HFFc6 (cell line): ENCODE data around the gene SLC38A9. TPM values are rescaled to one million over a fixed set of nuclear protein-coding genes. Genes with fewer than 3 reads are reported as not detected.
A peak's percentile ranks its signal among the peaks of the same experiment; 100 is the strongest.

ENCODE experiments used
- DNase-seq: peaks from one replicate; pipeline ENCODE4 v3.0.0-alpha.2; 2018
- H3K27ac Mint-ChIP-seq: 2 replicates; pipeline ENCODE4 v1.8.0; 2020; ENCODE audit warnings: mild to moderate bottlenecking, mixed read lengths
- H3K27me3 Mint-ChIP-seq: 2 replicates; pipeline ENCODE4 v1.8.0; 2021; ENCODE audit warnings: mild to moderate bottlenecking, moderate library complexity, mixed read lengths; ENCODE audit not compliant: insufficient read depth
- H3K36me3 Mint-ChIP-seq: 2 replicates; pipeline ENCODE4 v1.8.0; 2021; ENCODE audit warnings: low read depth, mixed read lengths
- H3K4me1 Mint-ChIP-seq: 2 replicates; pipeline ENCODE4 v1.8.0; 2020; ENCODE audit warnings: low read depth, mixed read lengths
- H3K4me3 Mint-ChIP-seq: 2 replicates; pipeline ENCODE4 v1.8.0; 2020; ENCODE audit warnings: mild to moderate bottlenecking, moderate library complexity, mixed read lengths
- H3K9me3 Mint-ChIP-seq: 2 replicates; pipeline ENCODE4 v1.8.0; 2020; ENCODE audit warnings: mild to moderate bottlenecking, mixed read lengths
- total RNA-seq, 6 experiments: library from RNA; stranded (reverse); fragmentation: NEBNext Ultra II Directional; extraction: Animal tissue kit (Norgen Biotek cat#: 25700); gene quantifications; 2 replicates in 1 of 6; 3 replicates in 5 of 6; pipeline ENCODE4 v1.2.3, GENCODE V29; 2021
- TF ChIP-seq, protein P1 (sequence below): fragments of 200-600 bp; sonication (generic); IDR thresholded peaks from 2 replicates; pipeline ENCODE4 v1.5.0; 2021; ENCODE audit warnings: antibody characterized with exemption, mild to moderate bottlenecking

The SLC38A9 gene
- total RNA-seq, 6 experiments from 2014 or later, result 12.2 to 16.5 (median 13.2) TPM

DNA sequence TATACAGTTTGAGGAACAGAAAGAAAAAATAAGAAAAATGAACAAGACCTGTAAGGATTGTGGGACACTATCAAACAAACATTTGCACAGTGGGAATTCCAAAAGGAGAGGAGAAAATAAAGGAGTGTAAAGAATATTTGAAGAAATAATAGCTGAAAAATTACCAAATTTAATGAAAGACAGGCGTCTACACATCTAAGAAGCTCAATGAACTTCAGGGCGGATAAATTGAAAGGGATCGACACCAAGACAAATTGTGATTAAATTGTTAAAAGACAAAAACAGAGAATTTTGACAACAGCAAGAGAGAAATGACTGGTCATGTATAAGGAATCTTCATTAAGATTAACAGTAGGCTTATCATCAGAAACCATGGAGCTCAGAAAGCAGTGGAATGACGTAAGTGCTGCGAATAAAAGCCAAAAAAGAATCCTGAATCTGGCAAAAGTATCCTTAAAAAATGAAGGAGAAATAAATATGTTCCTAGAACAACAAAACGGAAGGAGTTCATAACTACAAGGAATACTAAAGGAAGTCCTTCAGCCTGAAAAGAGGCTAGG lies 3.5 kb upstream of the SLC38A9 start:
- H3K4me3 Mint-ChIP-seq, result no peak overlapping the region
- peaks cover 6% of the 10 kb centered on the region; the same call in 1 of the 2 replicates for H3K36me3 Mint-ChIP-seq
- peaks cover 4% of the 10 kb centered on the region; the same call in 1 of the 2 replicates for H3K9me3 Mint-ChIP-seq
- H3K27ac Mint-ChIP-seq, result no peak overlapping the region
- peaks cover 20% of the 10 kb centered on the region; the same call in 1 of the 2 replicates for H3K4me1 Mint-ChIP-seq
- TF ChIP-seq, protein P1, sequence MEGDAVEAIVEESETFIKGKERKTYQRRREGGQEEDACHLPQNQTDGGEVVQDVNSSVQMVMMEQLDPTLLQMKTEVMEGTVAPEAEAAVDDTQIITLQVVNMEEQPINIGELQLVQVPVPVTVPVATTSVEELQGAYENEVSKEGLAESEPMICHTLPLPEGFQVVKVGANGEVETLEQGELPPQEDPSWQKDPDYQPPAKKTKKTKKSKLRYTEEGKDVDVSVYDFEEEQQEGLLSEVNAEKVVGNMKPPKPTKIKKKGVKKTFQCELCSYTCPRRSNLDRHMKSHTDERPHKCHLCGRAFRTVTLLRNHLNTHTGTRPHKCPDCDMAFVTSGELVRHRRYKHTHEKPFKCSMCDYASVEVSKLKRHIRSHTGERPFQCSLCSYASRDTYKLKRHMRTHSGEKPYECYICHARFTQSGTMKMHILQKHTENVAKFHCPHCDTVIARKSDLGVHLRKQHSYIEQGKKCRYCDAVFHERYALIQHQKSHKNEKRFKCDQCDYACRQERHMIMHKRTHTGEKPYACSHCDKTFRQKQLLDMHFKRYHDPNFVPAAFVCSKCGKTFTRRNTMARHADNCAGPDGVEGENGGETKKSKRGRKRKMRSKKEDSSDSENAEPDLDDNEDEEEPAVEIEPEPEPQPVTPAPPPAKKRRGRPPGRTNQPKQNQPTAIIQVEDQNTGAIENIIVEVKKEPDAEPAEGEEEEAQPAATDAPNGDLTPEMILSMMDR, result no peak
- no peak for DNase-seq
- peaks cover 24% of the 10 kb centered on the region for H3K27me3 Mint-ChIP-seq

DNA sequence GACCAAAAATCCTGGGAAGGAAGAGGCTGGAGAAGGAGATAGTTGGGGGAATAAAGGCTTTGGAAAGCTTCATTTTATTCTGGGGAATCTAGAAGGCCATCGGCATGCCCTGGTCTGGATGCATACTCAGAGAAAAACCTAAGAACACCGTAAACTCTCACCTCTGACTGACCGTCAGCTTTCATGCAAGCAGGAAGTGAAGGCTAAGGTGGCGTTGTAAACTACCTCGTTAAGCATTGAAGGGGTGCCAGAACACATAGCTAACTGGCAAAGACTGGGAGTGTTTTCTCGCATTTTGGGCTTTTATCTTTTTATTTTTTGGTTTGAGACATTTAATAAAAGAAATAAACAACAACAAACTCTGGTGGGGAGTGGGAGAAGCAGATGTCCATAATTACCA lies 2.6 kb upstream of the SLC38A9 start:
- no peak overlapping the region for H3K4me3 Mint-ChIP-seq
- H3K27ac Mint-ChIP-seq, result no peak overlapping the region
- TF ChIP-seq, protein P1, result no peak
- peaks cover 6% of the 10 kb centered on the region; the same call in 1 of the 2 replicates for H3K36me3 Mint-ChIP-seq
- H3K9me3 Mint-ChIP-seq, result peaks cover 4% of the 10 kb centered on the region; the same call in 1 of the 2 replicates
- no peak for DNase-seq
- H3K4me1 Mint-ChIP-seq, result peaks cover 20% of the 10 kb centered on the region; the same call in 1 of the 2 replicates
- peaks cover 21% of the 10 kb centered on the region for H3K27me3 Mint-ChIP-seq

DNA sequence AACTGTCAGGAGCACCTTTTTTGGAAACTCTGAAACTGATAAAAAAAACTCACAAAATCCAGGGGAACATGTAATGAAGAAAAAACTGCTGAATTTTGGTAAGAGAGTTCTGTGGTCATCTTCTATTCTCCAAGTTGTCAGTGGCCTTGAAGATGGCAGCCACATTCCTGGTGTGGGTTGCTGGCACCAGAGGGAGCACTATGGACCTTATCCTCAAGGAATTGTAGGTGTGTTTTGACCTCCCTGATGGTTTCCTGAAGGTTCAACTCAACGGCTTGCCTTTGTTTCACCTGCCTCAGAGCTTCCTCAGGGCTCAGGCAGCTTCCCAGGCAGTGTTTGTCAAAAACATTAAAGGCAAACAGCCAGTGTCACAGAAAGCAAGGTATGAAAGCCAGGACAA lies 2.2 kb upstream of the SLC38A9 start:
- Mint-ChIP-seq H3K9me3 (peaks cover 4% of the 10 kb centered on the region; the same call in 1 of the 2 replicates), H3K4me3 (no peak overlapping the region), H3K27me3 (peaks cover 21% of the 10 kb centered on the region), H3K4me1 (peaks cover 20% of the 10 kb centered on the region), H3K27ac (no peak overlapping the region), H3K36me3 (peaks cover 6% of the 10 kb centered on the region; the same call in 1 of the 2 replicates)
- TF ChIP-seq, protein P1, result peak; percentile 46; the same call in 1 of the 2 replicates
- DNase-seq, result no peak

DNA sequence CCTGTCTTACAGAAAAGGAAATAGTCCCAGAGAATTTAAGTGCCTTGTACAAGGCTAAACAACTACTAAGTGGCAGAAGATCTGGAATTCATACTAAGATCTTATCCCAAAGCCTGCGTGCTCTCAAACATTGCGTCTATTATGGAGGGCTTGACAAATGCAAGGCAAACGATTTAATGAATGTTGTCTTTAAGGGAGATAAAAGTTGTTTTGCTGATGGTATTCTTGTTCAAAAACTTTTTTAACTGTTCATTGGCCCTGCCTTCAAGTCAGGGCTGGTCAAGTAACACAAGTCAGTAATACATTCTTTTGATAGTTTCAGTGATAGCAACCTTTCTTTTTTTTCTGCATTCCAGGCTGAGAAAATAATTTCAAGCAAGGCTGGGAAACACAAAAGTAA lies 1.7 kb upstream of the SLC38A9 start:
- DNase-seq, result no peak
- Mint-ChIP-seq H3K27me3 (peaks cover 19% of the 10 kb centered on the region), H3K9me3 (0 out of 2 replicates have a peak, but pooled peaks cover under 1% of the 10 kb centered on the region), H3K36me3 (peaks cover 6% of the 10 kb centered on the region; the same call in 1 of the 2 replicates), H3K4me3 (no peak overlapping the region), H3K4me1 (peaks cover 25% of the 10 kb centered on the region), H3K27ac (no peak overlapping the region)
- TF ChIP-seq, protein P1, result no peak

DNA sequence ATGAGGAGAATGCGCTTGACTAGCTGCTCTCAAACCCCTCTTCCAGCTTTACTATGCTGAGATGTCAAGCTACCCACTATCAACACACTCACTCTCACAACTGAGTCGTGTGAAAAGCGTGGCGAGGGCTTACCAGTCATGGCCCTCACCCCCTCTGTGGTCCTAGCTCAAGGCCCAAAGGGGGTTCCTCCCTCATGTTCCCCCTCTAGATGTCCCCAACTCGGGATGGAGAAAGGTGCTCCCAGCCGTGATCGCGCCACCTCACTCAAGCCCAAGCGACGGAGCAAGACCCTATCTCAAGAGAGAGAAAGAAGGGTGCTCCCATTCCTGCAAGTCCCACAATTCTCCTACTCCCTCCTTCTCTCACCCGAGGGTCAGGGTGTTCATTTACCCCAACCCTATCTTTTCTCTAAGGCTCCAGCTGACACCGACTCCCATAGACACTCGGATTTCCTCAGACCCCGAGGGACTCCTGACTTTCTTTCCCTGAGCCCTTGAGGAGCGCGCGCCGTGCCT lies 559 bp downstream of the SLC38A9 start:
- Mint-ChIP-seq H3K27ac (peak overlapping the region; percentile 89), H3K4me3 (peak overlapping the region; percentile 99), H3K27me3 (peaks cover 9% of the 10 kb centered on the region), H3K9me3 (no peaks in the 10 kb centered on the region), H3K4me1 (peaks cover 31% of the 10 kb centered on the region), H3K36me3 (peaks cover 9% of the 10 kb centered on the region; the same call in 1 of the 2 replicates)
- TF ChIP-seq, protein P1, result no peak
- DNase-seq, result no peak
